ENCODE measurements around the gene OR7E24. TPM values are rescaled to one million over a fixed set of nuclear protein-coding genes. Genes with fewer than 3 reads are reported as not detected.
"Not testable (repeated sequence)": the region's sequence is repeated elsewhere in the genome, so short reads cannot be mapped to it uniquely, and the experiment has no call there.

OR7E24 gene
- total RNA-seq: not detected

DNA sequence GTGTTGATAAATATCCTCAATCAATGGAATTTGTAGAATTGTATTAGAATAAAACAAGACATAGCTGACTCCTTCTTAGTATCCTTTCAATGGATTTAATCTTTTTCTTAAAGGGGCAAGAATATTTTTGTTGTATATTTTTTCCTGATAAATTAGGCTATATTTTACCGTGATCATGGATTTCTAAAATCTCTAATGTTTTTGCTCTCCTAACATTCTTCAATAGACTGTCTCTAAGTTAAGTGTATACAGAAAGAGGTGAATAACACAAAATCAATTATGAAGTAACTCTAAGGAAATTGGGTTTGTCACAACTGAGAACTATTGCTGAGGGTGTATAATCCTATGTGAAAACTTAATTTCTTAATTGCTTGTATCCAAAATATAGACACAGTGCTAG, at the start of gene OR7E24:
TSS of gene OR7E24 (plus strand) at position 301 of the 400 bp plus-strand sequence. CDS start 114 bp downstream, outside the sequence.
- Histone ChIP-seq H3K27me3 (ENCODE audit: insufficient read depth, low read length) (no peaks in the 10 kb centered on the region), H3K4me1 (ENCODE audit: insufficient read depth, low read length) (no peaks in the 10 kb centered on the region), H3K4me3 (ENCODE audit: low read length) (no peak within 1 kb of the TSS), H3K9me3 (ENCODE audit: low read depth, low read length) (no peaks in the 10 kb centered on the region)

DNA sequence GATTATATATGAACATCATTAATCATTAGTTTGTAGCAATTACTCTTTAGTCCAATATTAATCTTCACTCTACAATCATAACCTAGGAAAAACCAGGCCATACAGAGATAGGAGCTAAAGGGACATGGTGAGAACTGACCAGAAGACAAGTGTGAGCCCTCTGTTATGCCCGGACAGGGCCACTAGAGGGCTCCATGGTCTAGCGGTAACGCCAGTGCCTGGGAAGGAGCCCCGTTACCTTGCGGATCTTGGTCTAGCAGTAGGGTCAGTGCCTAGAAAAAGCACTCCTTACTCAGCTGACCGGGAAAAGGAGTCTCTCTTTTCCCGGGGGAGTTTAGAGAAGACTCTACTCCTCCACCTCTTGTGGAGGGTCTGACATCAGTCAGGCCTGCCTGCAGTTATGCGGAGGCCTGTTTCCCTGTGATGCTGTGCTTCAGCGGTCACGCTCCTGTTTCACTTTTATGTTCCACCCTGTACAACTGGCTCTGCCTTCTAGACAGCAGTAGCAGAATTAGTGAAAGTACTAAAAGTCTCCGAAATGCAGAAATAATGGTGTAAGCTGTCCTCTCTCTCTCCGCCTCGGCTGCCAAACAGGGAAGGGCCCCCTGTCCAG, 45.1 kb upstream of the OR7E24 start:
- Histone ChIP-seq H3K27me3 (ENCODE audit: insufficient read depth, low read length) (peaks cover 2% of the 10 kb centered on the region), H3K4me3 (ENCODE audit: low read length) (no peak overlapping the region), H3K9me3 (ENCODE audit: low read depth, low read length) (no peaks in the 10 kb centered on the region), H3K4me1 (ENCODE audit: insufficient read depth, low read length) (no peaks in the 10 kb centered on the region)

DNA sequence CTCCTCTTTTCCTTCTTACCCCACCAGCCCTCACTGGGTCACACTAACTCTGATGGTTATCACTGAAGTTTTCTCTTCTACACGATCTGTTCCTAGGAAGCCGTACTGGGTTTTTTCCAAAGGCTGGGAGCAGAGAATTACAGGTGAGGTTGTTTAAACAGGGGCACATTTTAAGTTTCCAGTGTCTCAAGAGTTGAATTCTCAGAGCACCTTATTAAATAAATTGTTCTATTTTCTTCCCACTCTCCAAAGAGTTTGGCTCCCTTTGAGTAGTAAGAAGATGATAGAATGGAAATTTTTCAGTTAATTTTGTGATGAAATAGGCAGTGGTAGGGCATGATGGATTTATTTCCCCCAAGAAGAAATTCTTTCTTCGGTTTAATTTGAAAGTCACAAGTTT, 31.2 kb upstream of the OR7E24 start, which contains the start of gene OR7D4:
TSS of gene OR7D4 (minus strand) at position 101 of the 400 bp plus-strand sequence. CDS start 4,752 bp downstream, outside the sequence.
- Histone ChIP-seq H3K9me3 (ENCODE audit: low read depth, low read length) (no peaks in the 10 kb centered on the region), H3K4me1 (ENCODE audit: insufficient read depth, low read length) (no peaks in the 10 kb centered on the region), H3K27me3 (ENCODE audit: insufficient read depth, low read length) (no peaks in the 10 kb centered on the region), H3K4me3 (ENCODE audit: low read length) (no peak within 1 kb of the TSS)

- H3K27me3 ChIP-seq (ENCODE audit: insufficient read depth, low read length): no peaks in the 10 kb centered on the region
These were observed 506 bp downstream of the OR7E24 start for GRCh38 chr19:9251236-9251635.

GRCh38 chr19:9283485-9283884, 32.8 kb downstream of the OR7E24 start:
- not testable (repeated sequence) for H3K27me3 ChIP-seq (ENCODE audit: insufficient read depth, low read length); H3K9me3 ChIP-seq (ENCODE audit: low read depth, low read length); H3K4me1 ChIP-seq (ENCODE audit: insufficient read depth, low read length); H3K4me3 ChIP-seq (ENCODE audit: low read length)

More at GRCh38 chr19:9251236-9251635, 506 bp downstream of the OR7E24 start:
- H3K9me3 ChIP-seq (ENCODE audit: low read depth, low read length): peaks cover 4% of the 10 kb centered on the region
- H3K4me1 ChIP-seq (ENCODE audit: insufficient read depth, low read length): no peaks in the 10 kb centered on the region
- H3K4me3 ChIP-seq (ENCODE audit: low read length): no peak overlapping the region

GRCh38 chr19:9289231-9289884, 38.6 kb downstream of the OR7E24 start:
- H3K9me3 ChIP-seq (ENCODE audit: low read depth, low read length): peaks cover 57% of the 10 kb centered on the region

DNA sequence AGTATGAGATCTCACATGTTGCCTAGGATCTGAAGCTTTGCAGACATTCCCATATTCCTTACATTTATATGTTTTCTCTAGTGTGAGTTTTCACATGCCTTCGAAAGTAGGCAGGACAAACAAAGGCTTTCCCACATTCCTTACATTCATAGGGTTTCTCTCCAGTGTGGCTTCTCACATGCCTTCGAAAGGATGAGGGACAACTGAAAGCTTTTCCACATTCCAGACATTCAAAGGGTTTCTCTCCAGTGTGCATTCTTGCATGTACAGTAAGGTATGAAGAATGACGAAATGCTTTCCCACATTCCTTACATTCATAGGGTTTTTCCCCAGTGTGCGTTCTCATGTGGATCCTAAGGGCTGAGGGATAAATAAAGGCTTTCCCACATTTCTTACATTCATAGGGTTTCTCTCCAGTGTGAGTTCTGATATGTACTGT, 44.7 kb downstream of the OR7E24 start:
- Histone ChIP-seq H3K4me1 (ENCODE audit: insufficient read depth, low read length) (no peaks in the 10 kb centered on the region), H3K27me3 (ENCODE audit: insufficient read depth, low read length) (no peaks in the 10 kb centered on the region), H3K9me3 (ENCODE audit: low read depth, low read length) (peaks cover 90% of the 10 kb centered on the region), H3K4me3 (ENCODE audit: low read length) (no peak overlapping the region)

More at GRCh38 chr19:9289231-9289884, 38.6 kb downstream of the OR7E24 start:
- Histone ChIP-seq H3K4me1 (ENCODE audit: insufficient read depth, low read length) (no peaks in the 10 kb centered on the region), H3K27me3 (ENCODE audit: insufficient read depth, low read length) (no peaks in the 10 kb centered on the region), H3K4me3 (ENCODE audit: low read length) (no peak overlapping the region)

GRCh38 chr19:9296336-9296735, 45.6 kb downstream of the OR7E24 start:
- Histone ChIP-seq H3K9me3 (ENCODE audit: low read depth, low read length) (peaks cover 90% of the 10 kb centered on the region), H3K4me1 (ENCODE audit: insufficient read depth, low read length) (no peaks in the 10 kb centered on the region), H3K27me3 (ENCODE audit: insufficient read depth, low read length) (no peaks in the 10 kb centered on the region), H3K4me3 (ENCODE audit: low read length) (no peak overlapping the region)

Other genes with a start within 250 kb of the OR7E24 start
- under 0.01 TPM for gene MUC16, start 240.5 kb upstream of the OR7E24 start, total RNA-seq
- not detected for gene OR1M1, start 163.9 kb upstream of the OR7E24 start, total RNA-seq
- gene OR7G2, start 143.5 kb upstream of the OR7E24 start, total RNA-seq: not detected
- not detected for gene OR7G1, start 135.2 kb upstream of the OR7E24 start, total RNA-seq
- not detected for gene OR7G3, start 124.0 kb upstream of the OR7E24 start, total RNA-seq
- gene ZNF317, start 110.5 kb upstream of the OR7E24 start, total RNA-seq: 73.1 TPM
- gene OR7D2, start 72.0 kb upstream of the OR7E24 start, total RNA-seq: under 0.01 TPM
- not detected for gene OR7D4, start 31.3 kb upstream of the OR7E24 start, total RNA-seq
- gene ZNF699, start 58.9 kb downstream of the OR7E24 start, total RNA-seq: 22.5 TPM
- 10.3 TPM for gene ZNF559, start 73.2 kb downstream of the OR7E24 start, total RNA-seq
- 0.10 TPM for gene ZNF177, start 112.1 kb downstream of the OR7E24 start, total RNA-seq
- gene ZNF266, start 184.6 kb downstream of the OR7E24 start, total RNA-seq: 31.6 TPM
- gene ZNF560, start 247.7 kb downstream of the OR7E24 start, total RNA-seq: not detected